Measurements from ENCODE around the gene LRRC18. TPM values are rescaled to one million over a fixed set of nuclear protein-coding genes. Genes with fewer than 3 reads are reported as not detected.

The LRRC18 gene
- total RNA-seq, 1 experiment from 2014 or later: not detected

DNA sequence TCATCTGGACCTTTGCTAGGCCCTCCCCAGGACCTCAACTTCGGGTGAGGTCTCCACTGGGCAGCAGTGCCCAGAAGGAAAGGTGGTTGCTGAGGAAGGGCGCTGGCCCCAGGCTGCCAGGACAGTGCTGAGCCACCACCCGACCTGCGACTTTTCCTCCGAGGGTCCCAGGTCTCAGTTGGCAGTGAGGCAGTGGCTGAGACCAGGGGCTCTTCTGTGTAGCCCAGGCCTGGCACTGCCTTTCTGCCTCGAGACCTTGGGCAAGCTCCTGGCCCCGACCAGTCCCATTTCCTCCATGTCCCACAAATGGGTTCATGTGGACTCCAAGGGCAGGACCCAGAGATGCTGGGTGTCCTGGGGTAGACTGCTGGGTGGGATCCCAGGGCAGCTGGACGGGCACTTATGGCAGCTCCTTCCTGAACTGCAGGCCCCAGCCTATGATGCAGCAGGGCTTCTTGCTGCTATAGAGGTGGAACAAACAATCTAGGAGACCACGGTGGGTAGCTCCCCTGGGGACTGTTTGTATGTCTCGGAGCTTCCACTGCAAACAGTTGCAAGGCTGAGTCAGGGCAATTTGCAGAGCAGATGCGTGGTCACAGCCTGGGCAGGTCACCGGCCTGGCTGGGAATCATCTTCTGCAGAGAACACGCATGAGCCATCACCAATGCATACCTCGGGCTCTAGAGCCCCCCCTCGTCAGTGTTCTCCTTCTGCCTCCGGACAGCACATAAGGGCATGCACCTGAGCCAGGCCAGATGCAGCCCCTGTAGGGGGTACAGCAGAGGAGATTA is 17.9 kb upstream of the LRRC18 start:
- H3K23ac ChIP-seq (ENCODE audit: insufficient read length, low read depth, low read length): no peak overlapping the region
- no peak overlapping the region for H3K18ac ChIP-seq (ENCODE audit: insufficient read length, low read depth, low read length)
- H3K79me1 ChIP-seq (ENCODE audit: insufficient read depth, low read depth, low read length, poor library complexity, severe bottlenecking): no peaks in the 10 kb centered on the region
- H3K27me3 ChIP-seq (ENCODE audit: insufficient read depth, low read length): no peaks in the 10 kb centered on the region
- H3K4me1 Mint-ChIP-seq: no peaks in the 10 kb centered on the region
- TF ChIP-seq, protein P1, sequence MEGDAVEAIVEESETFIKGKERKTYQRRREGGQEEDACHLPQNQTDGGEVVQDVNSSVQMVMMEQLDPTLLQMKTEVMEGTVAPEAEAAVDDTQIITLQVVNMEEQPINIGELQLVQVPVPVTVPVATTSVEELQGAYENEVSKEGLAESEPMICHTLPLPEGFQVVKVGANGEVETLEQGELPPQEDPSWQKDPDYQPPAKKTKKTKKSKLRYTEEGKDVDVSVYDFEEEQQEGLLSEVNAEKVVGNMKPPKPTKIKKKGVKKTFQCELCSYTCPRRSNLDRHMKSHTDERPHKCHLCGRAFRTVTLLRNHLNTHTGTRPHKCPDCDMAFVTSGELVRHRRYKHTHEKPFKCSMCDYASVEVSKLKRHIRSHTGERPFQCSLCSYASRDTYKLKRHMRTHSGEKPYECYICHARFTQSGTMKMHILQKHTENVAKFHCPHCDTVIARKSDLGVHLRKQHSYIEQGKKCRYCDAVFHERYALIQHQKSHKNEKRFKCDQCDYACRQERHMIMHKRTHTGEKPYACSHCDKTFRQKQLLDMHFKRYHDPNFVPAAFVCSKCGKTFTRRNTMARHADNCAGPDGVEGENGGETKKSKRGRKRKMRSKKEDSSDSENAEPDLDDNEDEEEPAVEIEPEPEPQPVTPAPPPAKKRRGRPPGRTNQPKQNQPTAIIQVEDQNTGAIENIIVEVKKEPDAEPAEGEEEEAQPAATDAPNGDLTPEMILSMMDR (conservative IDR thresholded peaks at IDR 0.05): no peak
- H2BK15ac ChIP-seq (ENCODE audit: low read depth, low read length): no peak overlapping the region
- WGBS (ENCODE audit: extremely low coverage, insufficient read length, low lambda C conversion rate): no CpG with 5 or more reads among the region's 16 CpGs
- no peak overlapping the region for H3K4me3 Mint-ChIP-seq
- H3K27ac Mint-ChIP-seq: no peak overlapping the region
- H4K20me1 ChIP-seq (ENCODE audit: control insufficient read depth, insufficient read depth, insufficient read length): no peaks in the 10 kb centered on the region
- no peak overlapping the region for H2BK5ac ChIP-seq (ENCODE audit: insufficient read length, low read length)
- H2BK12ac ChIP-seq (ENCODE audit: insufficient read length, low read depth, low read length): no peak overlapping the region
- no peaks in the 10 kb centered on the region for H3K23me2 ChIP-seq (ENCODE audit: insufficient read length, low read depth, low read length, poor library complexity, severe bottlenecking)
- H3K14ac ChIP-seq (ENCODE audit: insufficient read depth, low read length): no peak overlapping the region
- no peak overlapping the region for H3K9ac ChIP-seq (ENCODE audit: extremely low read depth, insufficient read length, low read length)
- DNase-seq: no peak
- no peak overlapping the region for H3K27ac ChIP-seq (ENCODE audit: insufficient read length, low read depth, low read length)
- H4K8ac ChIP-seq (replicated peaks; ENCODE audit: insufficient read length, low read depth, low read length): no peak overlapping the region
- H3T11ph ChIP-seq (ENCODE audit: low read length): no peak overlapping the region
- H4K91ac ChIP-seq (ENCODE audit: insufficient read length, low read depth, low read length): no peak overlapping the region
- H3K9me3 Mint-ChIP-seq: peaks cover 0 to 2% of the 10 kb centered on the region in 2 experiments; a peak in 1 of 5 replicates
- peaks cover 12% of the 10 kb centered on the region for H3K27me3 Mint-ChIP-seq (ENCODE audit: low read depth)
- no peak overlapping the region for H2AFZ ChIP-seq (ENCODE audit: low read length)
- no peak overlapping the region for H2BK20ac ChIP-seq (ENCODE audit: low read depth, low read length, poor library complexity, severe bottlenecking)
- H3K56ac ChIP-seq (ENCODE audit: insufficient read length, low read depth, low read length): no peak overlapping the region
- H3K4me2 ChIP-seq (ENCODE audit: insufficient read depth, insufficient read length, low read length): no peak overlapping the region
- H3K9me3 ChIP-seq (ENCODE audit: control insufficient read depth, low read depth, low read length): no peaks in the 10 kb centered on the region
- H3K79me2 ChIP-seq (ENCODE audit: insufficient read depth, low read length): no peaks in the 10 kb centered on the region
- peaks cover 0 to 3% (median 0%) of the 10 kb centered on the region in 3 experiments; a peak in 2 of 7 replicates for H3K36me3 Mint-ChIP-seq (ENCODE audit: insufficient read depth in 1 of 3, low read depth in 3 of 3)
- no peak overlapping the region for H2BK120ac ChIP-seq (ENCODE audit: low read depth, low read length, poor library complexity, severe bottlenecking)
- no peak overlapping the region for H4K5ac ChIP-seq (ENCODE audit: insufficient read length, low read depth, low read length)
- H3K4ac ChIP-seq (ENCODE audit: low read depth, low read length): no peak overlapping the region
- no peaks in the 10 kb centered on the region for H3K4me1 ChIP-seq (ENCODE audit: insufficient read depth, low read length)
- no peak overlapping the region for H2AK5ac ChIP-seq (ENCODE audit: insufficient read length, low read length)

All from H9 (cell line).